Aorta (tissue), 4 donors: Measurements from ENCODE around the gene LIN28B. TPM values are rescaled to one million over a fixed set of nuclear protein-coding genes. Genes with fewer than 3 reads are reported as not detected.

Experiments used
- polyA plus RNA-seq, 2 donors: library from polyadenylated mRNA; stranded (reverse); fragments of 200-250 nt; gene quantifications; one replicate each; pipeline ENCODE4 v1.2.3, GENCODE V29; 2013
- total RNA-seq, 2 donors: library from RNA; stranded (reverse); fragmentation: NEBNext Ultra II Directional; extraction: Animal tissue kit (Norgen Biotek cat#: 25700); gene quantifications; one replicate each; pipeline ENCODE4 v1.2.1, GENCODE V29; 2021
- donor health status: healthy with polysubstance abuse.
- donor health status: Bipolar disorder and iron deficiency.
- donor health status: DM: no; HTN: no; CAD: no.
- donor health status: DM: yes; HTN: yes; CAD: no.

The LIN28B gene
- total and polyA plus RNA-seq, 4 donors: not detected

Other genes starting within 250 kb of the LIN28B start
- gene HACE1, start 97.2 kb upstream of the LIN28B start, total RNA-seq: 10 to 100 TPM; 17.3 to 24.0 TPM
- 1 to 10 TPM; 7.8 to 8.8 TPM for gene HACE1, start 97.2 kb upstream of the LIN28B start, polyA plus RNA-seq
- not detected for gene POPDC3, start 222.9 kb downstream of the LIN28B start, total RNA-seq
- under 1 TPM in 1 of 2 donors, not detected in 1; 0.38 TPM for gene POPDC3, start 222.9 kb downstream of the LIN28B start, polyA plus RNA-seq